Panc1 (cell line): ENCODE data around the gene DRAXIN. TPM values are rescaled to one million over a fixed set of nuclear protein-coding genes. Genes with fewer than 3 reads are reported as not detected.

ENCODE experiments used
- ATAC-seq: fragments of 200-7000 bp; cut with Tn5 transposase; 2 replicates; pipeline ENCODE4 v1.9.1; 2020; ENCODE audit warnings: mild to moderate bottlenecking, moderate library complexity
- BruUV-seq: library from RNA; stranded (reverse); fragments of 400-500 nt; replicated peaks from 2 replicates; lab custom pipeline; 2021; lab: Mats Ljungman, UMichigan
- CTCF ChIA-PET: fragments of 300-600 bp; sonication (Branson Sonifier 250); formaldehyde crosslinking; loops from one replicate; lab custom pipeline; 2022; ENCODE audit warnings: antibody characterized with exemption; lab: Charles Lee
- POLR2A ChIA-PET: fragments of 300-600 bp; sonication (Branson Sonifier 250); formaldehyde crosslinking; loops from one replicate; lab custom pipeline; 2022; ENCODE audit warnings: antibody characterized with exemption; lab: Charles Lee
- DNase-seq: peaks from one replicate; pipeline ENCODE4 v3.0.0-alpha.2; 2010; ENCODE audit warnings: low read depth, low spot score
- H3K27ac ChIP-seq: 2 replicates; pipeline ENCODE4 v1.5.1; 2011; ENCODE audit warnings: mild to moderate bottlenecking, low read length, inconsistent platforms
- H3K27me3 ChIP-seq: fragments of 200-500 bp; sonication (Bioruptor generic); 2 replicates; pipeline ENCODE4 v1.6.0; 2014; ENCODE audit warnings: low read length, inconsistent platforms; ENCODE audit not compliant: control insufficient read depth, insufficient read depth
- H3K36me3 ChIP-seq: fragments of 200-500 bp; sonication (Bioruptor generic); 2 replicates; pipeline ENCODE4 v1.5.1; 2014; ENCODE audit warnings: inconsistent platforms, mild to moderate bottlenecking, low read length, moderate library complexity; ENCODE audit not compliant: control insufficient read depth, insufficient read depth
- H3K4me1 ChIP-seq: 2 replicates; pipeline ENCODE4 v1.5.1; 2011; ENCODE audit warnings: inconsistent platforms, mild to moderate bottlenecking, low read length, moderate library complexity; ENCODE audit not compliant: control insufficient read depth, insufficient read depth
- H3K4me3 ChIP-seq, 2 experiments: 2 replicates each; pipeline ENCODE4 v1.5.1; 2011 to 2012; ENCODE audit warnings: low read depth in 2 of 2, low read length in 2 of 2, mild to moderate bottlenecking in 2 of 2, inconsistent platforms in 1 of 2, moderate library complexity in 1 of 2
- H3K9me3 ChIP-seq: fragments of 200-500 bp; sonication (Bioruptor generic); 2 replicates; pipeline ENCODE4 v1.5.1; 2014; ENCODE audit warnings: low read depth, mild to moderate bottlenecking, inconsistent platforms, low read length, moderate library complexity; ENCODE audit not compliant: control insufficient read depth, insufficient read depth
- POLR2AphosphoS5 ChIP-seq: IDR thresholded peaks from 2 replicates; pipeline ENCODE4 v1.6.1; 2012; ENCODE audit warnings: mild to moderate bottlenecking, low read depth, low read length, moderate library complexity
- REST ChIP-seq, 2 experiments: IDR thresholded peaks; 2 replicates each; pipeline ENCODE4 v1.6.1; 2011 to 2012; ENCODE audit warnings: low read depth in 2 of 2, control low read depth in 1 of 2, low read length in 1 of 2, mild to moderate bottlenecking in 1 of 2, moderate library complexity in 1 of 2; ENCODE audit not compliant: insufficient read depth in 1 of 2
- SIN3A ChIP-seq: IDR thresholded peaks from 2 replicates; pipeline ENCODE4 v1.6.1; 2012; ENCODE audit warnings: low read depth, mild to moderate bottlenecking, low read length, moderate library complexity, borderline replicate concordance; ENCODE audit not compliant: insufficient read depth
- TCF7L2 ChIP-seq: IDR thresholded peaks from 2 replicates; pipeline ENCODE4 v1.6.1; 2011; ENCODE audit warnings: mild to moderate bottlenecking, low read depth, low read length, inconsistent platforms
- in situ Hi-C: cut with HindIII; loops from 2 replicates; pipeline ENCODE4 v1.10.0; 2016; ENCODE audit warnings: low sequenced_read_pairs, low pct_unique_long_range_greater_than_20kb
- intact Hi-C: fragments of 100-400 bp; cut with micrococcal nuclease; formaldehyde crosslinking; loops from one replicate; pipeline ENCODE4 v1.10.0; 2022; ENCODE audit not compliant: unreplicated experiment
- total RNA-seq: library from RNA; stranded (reverse); gene quantifications from one replicate; pipeline ENCODE4 v1.2.1, GENCODE V29; 2021; ENCODE audit not compliant: unreplicated experiment
- TF ChIP-seq, protein P1 (sequence below): fragments of 450-650 bp; IDR thresholded peaks from 2 replicates; pipeline ENCODE4 v1.5.1; 2017; ENCODE audit warnings: mild to moderate bottlenecking

DRAXIN gene
- total RNA-seq, 1 experiment from 2014 or later = 0.13 TPM

DNA sequence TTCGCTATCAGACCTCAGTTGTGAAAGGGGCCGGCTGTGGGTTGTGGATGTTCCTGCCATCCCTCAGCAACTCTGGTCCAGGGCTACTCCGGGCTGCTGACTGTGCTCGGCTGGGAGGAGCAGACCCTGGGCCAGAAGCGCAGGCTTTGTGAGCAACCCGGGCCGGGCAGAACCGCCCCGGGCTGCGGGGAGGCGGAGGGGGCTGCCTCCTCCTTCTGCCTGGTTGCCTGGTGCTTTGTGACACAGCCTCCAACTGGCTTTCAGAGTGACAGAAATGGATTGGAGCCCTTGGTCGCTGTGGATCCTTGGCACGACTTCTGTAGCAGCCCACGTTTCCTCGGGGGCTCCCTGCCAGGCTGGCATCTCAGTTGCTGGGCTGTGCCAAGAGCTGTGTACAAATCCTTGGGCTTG, 10.0 kb downstream of the DRAXIN start:
- ATAC-seq = no peak
- POLR2A ChIA-PET = no interaction called here
- no TSS peak for BruUV-seq

GRCh38 chr1:11701981-11702803, 10.7 kb downstream of the DRAXIN start:
- DNase-seq = no peak
- POLR2A ChIA-PET = no interaction called here
- no TSS peak for BruUV-seq
- H3K4me1 ChIP-seq = peaks cover 2% of the 10 kb centered on the region
- CTCF ChIA-PET = no interaction called here
- H3K9me3 ChIP-seq = no peaks in the 10 kb centered on the region
- H3K4me3 ChIP-seq = no peak overlapping the region
- H3K36me3 ChIP-seq = no peaks in the 10 kb centered on the region
- no peaks in the 10 kb centered on the region for H3K27me3 ChIP-seq
- in situ Hi-C loops (no loop called here), intact Hi-C loops (no loop called here)
- TF ChIP-seq POLR2AphosphoS5 = no peak
- TF ChIP-seq REST (IDR thresholded peaks at IDR 0.05; ENCODE audit: insufficient read depth in 1 of 2, low read depth in 2 of 2, low read length in 1 of 2) = no peak
- TF ChIP-seq TCF7L2 = no peak
- no peak for TF ChIP-seq SIN3A
- TF ChIP-seq, protein P1, sequence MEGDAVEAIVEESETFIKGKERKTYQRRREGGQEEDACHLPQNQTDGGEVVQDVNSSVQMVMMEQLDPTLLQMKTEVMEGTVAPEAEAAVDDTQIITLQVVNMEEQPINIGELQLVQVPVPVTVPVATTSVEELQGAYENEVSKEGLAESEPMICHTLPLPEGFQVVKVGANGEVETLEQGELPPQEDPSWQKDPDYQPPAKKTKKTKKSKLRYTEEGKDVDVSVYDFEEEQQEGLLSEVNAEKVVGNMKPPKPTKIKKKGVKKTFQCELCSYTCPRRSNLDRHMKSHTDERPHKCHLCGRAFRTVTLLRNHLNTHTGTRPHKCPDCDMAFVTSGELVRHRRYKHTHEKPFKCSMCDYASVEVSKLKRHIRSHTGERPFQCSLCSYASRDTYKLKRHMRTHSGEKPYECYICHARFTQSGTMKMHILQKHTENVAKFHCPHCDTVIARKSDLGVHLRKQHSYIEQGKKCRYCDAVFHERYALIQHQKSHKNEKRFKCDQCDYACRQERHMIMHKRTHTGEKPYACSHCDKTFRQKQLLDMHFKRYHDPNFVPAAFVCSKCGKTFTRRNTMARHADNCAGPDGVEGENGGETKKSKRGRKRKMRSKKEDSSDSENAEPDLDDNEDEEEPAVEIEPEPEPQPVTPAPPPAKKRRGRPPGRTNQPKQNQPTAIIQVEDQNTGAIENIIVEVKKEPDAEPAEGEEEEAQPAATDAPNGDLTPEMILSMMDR = no peak
- no peak for ATAC-seq
- no peak overlapping the region for H3K27ac ChIP-seq

More for the DNA sequence above, 10.0 kb downstream of the DRAXIN start:
- TF ChIP-seq REST (IDR thresholded peaks at IDR 0.05; ENCODE audit: insufficient read depth in 1 of 2, low read depth in 2 of 2, low read length in 1 of 2) = no peak
- no peak for TF ChIP-seq POLR2AphosphoS5
- no peak for TF ChIP-seq TCF7L2
- TF ChIP-seq, protein P1 = no peak
- TF ChIP-seq SIN3A = no peak
- DNase-seq = no peak
- H3K27ac ChIP-seq = no peak overlapping the region
- H3K4me1 ChIP-seq = no peaks in the 10 kb centered on the region
- no peaks in the 10 kb centered on the region for H3K9me3 ChIP-seq
- no peaks in the 10 kb centered on the region for H3K27me3 ChIP-seq
- H3K4me3 ChIP-seq = no peak overlapping the region
- in situ Hi-C loops (no loop called here), intact Hi-C loops (no loop called here)
- no peaks in the 10 kb centered on the region for H3K36me3 ChIP-seq
- CTCF ChIA-PET = no interaction called here
